Measurements from ENCODE around the gene CPSF4L. TPM values are rescaled to one million over a fixed set of nuclear protein-coding genes. Genes with fewer than 3 reads are reported as not detected.

The CPSF4L gene
- total and polyA plus RNA-seq, 7 experiments from 2014 or later, result not detected

GRCh38 chr17:73297934-73298861 is 36.5 kb upstream of the CPSF4L start:
- DNase-seq, result no peak
- Histone ChIP-seq H3K4me1 (ENCODE audit: control insufficient read depth in 2 of 2, insufficient read depth in 2 of 2, low read length in 2 of 2) (no peaks in the 10 kb centered on the region), H3K27me3 (ENCODE audit: control insufficient read depth in 2 of 2, insufficient read depth in 2 of 2, low read length in 2 of 2) (no peaks in the 10 kb centered on the region), H3K36me3 (ENCODE audit: control insufficient read depth in 2 of 3, insufficient read depth in 3 of 3, low read length in 3 of 3) (no peaks in the 10 kb centered on the region), H3K4me3 (ENCODE audit: low read length) (no peak overlapping the region), H3K27ac (ENCODE audit: low read depth, low read length) (no peak overlapping the region), H3K9me3 (ENCODE audit: control insufficient read depth in 2 of 3, low read length in 3 of 3) (no peaks in the 10 kb centered on the region)
- Mint-ChIP-seq H3K4me1 (peaks cover 0 to 3% (median 0%) of the 10 kb centered on the region in 7 donors), H3K4me3 (no peak overlapping the region), H3K9me3 (no peaks in the 10 kb centered on the region), H3K27me3 (peaks cover 0 to 4% (median 0%) of the 10 kb centered on the region in 5 donors), H3K36me3 (no peaks in the 10 kb centered on the region), H3K27ac (peak overlapping the region in 1 of 9 donors; percentile 71)
- ATAC-seq, result no peak
- ChIA-PET CTCF (interaction anchor here (0.6 to 1.3 kb wide), 2 partner anchors 72 to 596 kb away, joined by 3 read pairs; no protein-coding TSS in a partner anchor), POLR2A (no interaction called here)
- intact Hi-C loops (cut with micrococcal nuclease), result no loop called here

GRCh38 chr17:73293480-73293911 is 31.8 kb upstream of the CPSF4L start:
- DNase-seq (no peak), ATAC-seq (no peak)
- Histone ChIP-seq H3K9me3 (ENCODE audit: control insufficient read depth in 2 of 3, low read length in 3 of 3) (no peaks in the 10 kb centered on the region), H3K27me3 (ENCODE audit: control insufficient read depth in 2 of 2, insufficient read depth in 2 of 2, low read length in 2 of 2) (no peaks in the 10 kb centered on the region), H3K4me3 (ENCODE audit: low read length) (no peak overlapping the region), H3K36me3 (ENCODE audit: control insufficient read depth in 2 of 3, insufficient read depth in 3 of 3, low read length in 3 of 3) (no peaks in the 10 kb centered on the region), H3K4me1 (ENCODE audit: control insufficient read depth in 2 of 2, insufficient read depth in 2 of 2, low read length in 2 of 2) (no peaks in the 10 kb centered on the region), H3K27ac (ENCODE audit: low read depth, low read length) (no peak overlapping the region)
- no peak overlapping the region for H3K4me3 Mint-ChIP-seq
- CTCF ChIA-PET, result no interaction called here
- H3K36me3 Mint-ChIP-seq, result no peaks in the 10 kb centered on the region
- H3K27me3 Mint-ChIP-seq, result no peaks in the 10 kb centered on the region
- no peak overlapping the region for H3K27ac Mint-ChIP-seq
- peaks cover 0 to 2% (median 0%) of the 10 kb centered on the region in 11 donors for H3K9me3 Mint-ChIP-seq
- peaks cover 6 to 13% (median 11%) of the 10 kb centered on the region in 7 donors for H3K4me1 Mint-ChIP-seq
- intact Hi-C loops (cut with micrococcal nuclease), result no loop called here
- POLR2A ChIA-PET, result no interaction called here

- H3K27me3 Mint-ChIP-seq, result no peaks in the 10 kb centered on the region
- CTCF ChIA-PET, result no interaction called here
- no peak overlapping the region for H3K27ac ChIP-seq (ENCODE audit: low read depth, low read length)
- H3K4me1 ChIP-seq (ENCODE audit: control insufficient read depth in 2 of 2, insufficient read depth in 2 of 2, low read length in 2 of 2), result no peaks in the 10 kb centered on the region
- no peak overlapping the region for H3K27ac Mint-ChIP-seq
- intact Hi-C loops (cut with micrococcal nuclease), result no loop called here
- H3K9me3 Mint-ChIP-seq, result peaks cover 0 to 2% (median 0%) of the 10 kb centered on the region in 11 donors
- no peaks in the 10 kb centered on the region for H3K36me3 ChIP-seq (ENCODE audit: control insufficient read depth in 2 of 3, insufficient read depth in 3 of 3, low read length in 3 of 3)
- ATAC-seq (no peak), DNase-seq (no peak)
- no peaks in the 10 kb centered on the region for H3K36me3 Mint-ChIP-seq
- H3K4me3 ChIP-seq (ENCODE audit: low read length), result no peak overlapping the region
- no peaks in the 10 kb centered on the region for H3K27me3 ChIP-seq (ENCODE audit: control insufficient read depth in 2 of 2, insufficient read depth in 2 of 2, low read length in 2 of 2)
- H3K4me3 Mint-ChIP-seq, result no peak overlapping the region
- POLR2A ChIA-PET, result no interaction called here
- H3K9me3 ChIP-seq (ENCODE audit: control insufficient read depth in 2 of 3, low read length in 3 of 3), result no peaks in the 10 kb centered on the region
- H3K4me1 Mint-ChIP-seq, result peaks cover 6 to 13% (median 11%) of the 10 kb centered on the region in 7 donors
Observed at GRCh38 chr17:73293031-73293430, 31.4 kb upstream of the CPSF4L start.

- H3K9me3 Mint-ChIP-seq, result peaks cover 0 to 2% (median 0%) of the 10 kb centered on the region in 11 donors
- DNase-seq (no peak), ATAC-seq (no peak)
- no peak overlapping the region for H3K4me3 ChIP-seq (ENCODE audit: low read length)
- intact Hi-C loops (cut with micrococcal nuclease), result no loop called here
- no peak overlapping the region for H3K27ac ChIP-seq (ENCODE audit: low read depth, low read length)
- H3K27me3 ChIP-seq (ENCODE audit: control insufficient read depth in 2 of 2, insufficient read depth in 2 of 2, low read length in 2 of 2), result no peaks in the 10 kb centered on the region
- peaks cover 6 to 13% (median 11%) of the 10 kb centered on the region in 7 donors for H3K4me1 Mint-ChIP-seq
- no peaks in the 10 kb centered on the region for H3K36me3 ChIP-seq (ENCODE audit: control insufficient read depth in 2 of 3, insufficient read depth in 3 of 3, low read length in 3 of 3)
- no peak overlapping the region for H3K27ac Mint-ChIP-seq
- POLR2A ChIA-PET, result no interaction called here
- H3K36me3 Mint-ChIP-seq, result no peaks in the 10 kb centered on the region
- H3K4me1 ChIP-seq (ENCODE audit: control insufficient read depth in 2 of 2, insufficient read depth in 2 of 2, low read length in 2 of 2), result no peaks in the 10 kb centered on the region
- CTCF ChIA-PET, result interaction anchor here (0.6 kb wide), 1 partner anchor 416 kb away, joined by 3 read pairs; no protein-coding TSS in a partner anchor
- no peaks in the 10 kb centered on the region for H3K27me3 Mint-ChIP-seq
- H3K4me3 Mint-ChIP-seq, result no peak overlapping the region
- H3K9me3 ChIP-seq (ENCODE audit: control insufficient read depth in 2 of 3, low read length in 3 of 3), result no peaks in the 10 kb centered on the region
Observed at GRCh38 chr17:73292031-73292531, 30.4 kb upstream of the CPSF4L start.

- no peaks in the 10 kb centered on the region for H3K27me3 ChIP-seq (ENCODE audit: control insufficient read depth in 2 of 2, insufficient read depth in 2 of 2, low read length in 2 of 2)
- no peak overlapping the region for H3K27ac Mint-ChIP-seq
- no peaks in the 10 kb centered on the region for H3K36me3 Mint-ChIP-seq
- intact Hi-C loops (cut with micrococcal nuclease), result no loop called here
- H3K9me3 Mint-ChIP-seq, result peaks cover 0 to 2% (median 0%) of the 10 kb centered on the region in 11 donors
- ChIA-PET POLR2A (no interaction called here), CTCF (interaction anchor here (0.6 kb wide), 1 partner anchor 417 kb away, joined by 3 read pairs; no protein-coding TSS in a partner anchor)
- no peak overlapping the region for H3K4me3 ChIP-seq (ENCODE audit: low read length)
- no peaks in the 10 kb centered on the region for H3K4me1 ChIP-seq (ENCODE audit: control insufficient read depth in 2 of 2, insufficient read depth in 2 of 2, low read length in 2 of 2)
- H3K36me3 ChIP-seq (ENCODE audit: control insufficient read depth in 2 of 3, insufficient read depth in 3 of 3, low read length in 3 of 3), result no peaks in the 10 kb centered on the region
- H3K4me1 Mint-ChIP-seq, result peaks cover 6 to 13% (median 11%) of the 10 kb centered on the region in 7 donors
- H3K9me3 ChIP-seq (ENCODE audit: control insufficient read depth in 2 of 3, low read length in 3 of 3), result no peaks in the 10 kb centered on the region
- no peak overlapping the region for H3K27ac ChIP-seq (ENCODE audit: low read depth, low read length)
- no peak overlapping the region for H3K4me3 Mint-ChIP-seq
- peaks cover 0 to 3% (median 0%) of the 10 kb centered on the region in 5 donors for H3K27me3 Mint-ChIP-seq
- ATAC-seq (peak; percentile 88), DNase-seq (no peak)
Observed at GRCh38 chr17:73291260-73291801, 29.7 kb upstream of the CPSF4L start.

- no peak overlapping the region for H3K27ac Mint-ChIP-seq
- no peaks in the 10 kb centered on the region for H3K36me3 Mint-ChIP-seq
- H3K4me1 Mint-ChIP-seq, result peaks cover 6 to 13% (median 11%) of the 10 kb centered on the region in 7 donors
- Histone ChIP-seq H3K27me3 (ENCODE audit: control insufficient read depth in 2 of 2, insufficient read depth in 2 of 2, low read length in 2 of 2) (no peaks in the 10 kb centered on the region), H3K27ac (ENCODE audit: low read depth, low read length) (no peak overlapping the region), H3K4me1 (ENCODE audit: control insufficient read depth in 2 of 2, insufficient read depth in 2 of 2, low read length in 2 of 2) (no peaks in the 10 kb centered on the region), H3K9me3 (ENCODE audit: control insufficient read depth in 2 of 3, low read length in 3 of 3) (no peaks in the 10 kb centered on the region), H3K4me3 (ENCODE audit: low read length) (no peak overlapping the region), H3K36me3 (ENCODE audit: control insufficient read depth in 2 of 3, insufficient read depth in 3 of 3, low read length in 3 of 3) (no peaks in the 10 kb centered on the region)
- CTCF ChIA-PET, result no interaction called here
- H3K4me3 Mint-ChIP-seq, result no peak overlapping the region
- DNase-seq, result no peak
- peaks cover 0 to 3% (median 0%) of the 10 kb centered on the region in 5 donors for H3K27me3 Mint-ChIP-seq
- peaks cover 0 to 2% (median 0%) of the 10 kb centered on the region in 11 donors for H3K9me3 Mint-ChIP-seq
- POLR2A ChIA-PET, result no interaction called here
- intact Hi-C loops (cut with micrococcal nuclease), result no loop called here
- peak; percentile 22 for ATAC-seq
Observed at GRCh38 chr17:73290399-73291259, 28.9 kb upstream of the CPSF4L start.

All from naive thymus-derived CD4-positive, alpha-beta T cell (primary cell).